Motor neuron (in vitro differentiated cells): ENCODE data around the gene GPR132. TPM values are rescaled to one million over a fixed set of nuclear protein-coding genes. Genes with fewer than 3 reads are reported as not detected.

Experiments
- ATAC-seq, 8 experiments: fragments of 200-7000 bp; cut with Tn5 transposase; replicated peaks in 6 of 8; 2 replicates each; pipeline ENCODE4 v1.8.0; 2021; ENCODE audit warnings: mild to moderate bottlenecking in 8 of 8, moderate library complexity in 8 of 8
- H3K27ac ChIP-seq, 2 donors: fragments of 250-450 bp; sonication (Bioruptor Pico); 2 replicates each; pipeline ENCODE4 v1.9.0; 2021; ENCODE audit warnings: antibody characterized with exemption in 2 of 2, mild to moderate bottlenecking in 2 of 2, moderate library complexity in 1 of 2
- H3K4me1 ChIP-seq, 2 donors: fragments of 250-450 bp; sonication (Bioruptor Pico); replicated peaks in 1 of 2; 2 replicates each; pipeline ENCODE4 v1.6.1; 2021; ENCODE audit warnings: antibody characterized with exemption in 2 of 2, mild to moderate bottlenecking in 2 of 2, moderate library complexity in 1 of 2
- H3K4me3 ChIP-seq, 5 donors: fragments of 250-450 bp; sonication (Bioruptor Pico); 2 replicates each; pipeline ENCODE4 v1.9.0; 2021; ENCODE audit warnings: antibody characterized with exemption in 5 of 5, mild to moderate bottlenecking in 5 of 5, moderate library complexity in 4 of 5
- WGBS, 10 experiments: fragments of 450-650 bp; shearing (Covaris generic); methylation state at CpG; one replicate each; pipeline ENCODE4 v1.0.0; 2022; 5-methylcytosine and 5-hydroxymethylcytosine counted together
- in situ Hi-C, 9 experiments: fragments of 400-800 bp; cut with MboI; loops; one replicate each; pipeline ENCODE4 v1.15.0; 2021; ENCODE audit warnings: low sequenced_read_pairs in 9 of 9, low pct_unique_long_range_greater_than_20kb in 2 of 9; ENCODE audit not compliant: unreplicated experiment in 9 of 9
- total RNA-seq, 8 experiments: library from RNA; unstranded; fragments of 300-600 nt; gene quantifications; 2 replicates each; pipeline versions ENCODE4 v1.2.3 to v1.2.4, GENCODE V29; 2022

The GPR132 gene
- total RNA-seq, 8 experiments from 2014 or later, result 0.46 to 0.66 (median 0.48) TPM; not detected in 4

GRCh38 chr14:105096206-105096875 is 31.1 kb upstream of the GPR132 start:
- H3K27ac ChIP-seq, result no peak overlapping the region
- ATAC-seq, result no peak
- 10 to 100% (median 55%) methylated on average over 1 to 5 of the region's 15 CpGs; no CpG with 5 or more reads in 4 of the 10 experiments for WGBS, 10 experiments
- H3K4me3 ChIP-seq, result no peak overlapping the region
- in situ Hi-C loops, result loop anchor here in 1 of 9 experiments (25.0 kb wide), 1 partner anchor 91 kb away; the partner anchor contains the start of gene NUDT14
- H3K4me1 ChIP-seq, result peaks cover 2 to 4% of the 10 kb centered on the region in 2 donors

GRCh38 chr14:105095236-105095805 is 30.1 kb upstream of the GPR132 start:
- no peak for ATAC-seq
- no peak overlapping the region for H3K4me3 ChIP-seq
- 80 to 98% (median 95%) methylated on average over 1 to 6 of the region's 7 CpGs; no CpG with 5 or more reads in 5 of the 10 experiments for WGBS, 10 experiments
- H3K4me1 ChIP-seq, result peaks cover 2 to 8% of the 10 kb centered on the region in 2 donors
- no peak overlapping the region for H3K27ac ChIP-seq
- in situ Hi-C loops, result loop anchor here in 1 of 9 experiments (25.0 kb wide), 1 partner anchor 92 kb away; the partner anchor contains the start of gene NUDT14

GRCh38 chr14:105094193-105094907 is 29.1 kb upstream of the GPR132 start:
- ATAC-seq, result no peak
- 49 to 89% (median 70%) methylated on average over 2 to 10 of the region's 14 CpGs; no CpG with 5 or more reads in 3 of the 10 experiments for whole genome bisulfite sequencing, 10 experiments

GRCh38 chr14:105093431-105094192 is 28.4 kb upstream of the GPR132 start:
- ATAC-seq, result peak; percentile 65 to 83 (median 79)
- Histone ChIP-seq H3K4me1 (peaks cover 2 to 15% of the 10 kb centered on the region in 2 donors), H3K4me3 (peak overlapping the region; percentile 34 to 55 (median 43)), H3K27ac (peak overlapping the region; percentile 4 to 83)
- in situ Hi-C loops, result loop anchor here in 1 of 9 experiments (25.0 kb wide), 1 partner anchor 94 kb away; the partner anchor contains the start of gene NUDT14
- WGBS, 10 experiments, result 0% methylated on average over 4 of the region's 76 CpGs; no CpG with 5 or more reads in 9 of the 10 experiments

More at GRCh38 chr14:105094193-105094907, 29.1 kb upstream of the GPR132 start:
- H3K27ac ChIP-seq, result peak overlapping the region in 1 of 2 donors; percentile 83
- peaks cover 2 to 11% of the 10 kb centered on the region in 2 donors for H3K4me1 ChIP-seq
- in situ Hi-C loops, result loop anchor here in 1 of 9 experiments (25.0 kb wide), 1 partner anchor 93 kb away; the partner anchor contains the start of gene NUDT14
- peak overlapping the region; percentile 34 to 55 (median 43) for H3K4me3 ChIP-seq

- no CpG with 5 or more reads among the region's 46 CpGs for WGBS, 10 experiments
- H3K27ac ChIP-seq, result peak overlapping the region; percentile 4 to 83
- peak overlapping the region; percentile 34 to 55 (median 43) for H3K4me3 ChIP-seq
- ATAC-seq, result peak; percentile 6 to 66 (median 53)
- in situ Hi-C loops, result loop anchor here in 1 of 9 experiments (25.0 kb wide), 1 partner anchor 94 kb away; the partner anchor contains the start of gene NUDT14
- H3K4me1 ChIP-seq, result peaks cover 8 to 21% of the 10 kb centered on the region in 2 donors
These were observed 27.8 kb upstream of the GPR132 start for GRCh38 chr14:105093038-105093430.

GRCh38 chr14:105092171-105093037 is 27.2 kb upstream of the GPR132 start:
- Histone ChIP-seq H3K27ac (peak overlapping the region in 1 of 2 donors; percentile 17), H3K4me1 (peaks cover 10 to 27% of the 10 kb centered on the region in 2 donors), H3K4me3 (peak overlapping the region; percentile 34 to 55 (median 43))
- ATAC-seq, result peak in 4 of 8 experiments; percentile 0 to 1 (median 0)
- 20 to 51% (median 40%) methylated on average over 1 to 2 of the region's 25 CpGs; no CpG with 5 or more reads in 7 of the 10 experiments for WGBS, 10 experiments
- in situ Hi-C loops, result loop anchor here in 1 of 9 experiments (25.0 kb wide), 1 partner anchor 95 kb away; the partner anchor contains the start of gene NUDT14

GRCh38 chr14:105091517-105092170 is 26.4 kb upstream of the GPR132 start:
- Histone ChIP-seq H3K27ac (no peak overlapping the region), H3K4me1 (peaks cover 10 to 28% of the 10 kb centered on the region in 2 donors), H3K4me3 (no peak overlapping the region)
- no peak for ATAC-seq
- in situ Hi-C loops, result loop anchor here in 1 of 9 experiments (25.0 kb wide), 1 partner anchor 96 kb away; the partner anchor contains the start of gene NUDT14
- WGBS, 10 experiments, result 20 to 93% methylated on average over 2 to 4 of the region's 19 CpGs; no CpG with 5 or more reads in 8 of the 10 experiments

GRCh38 chr14:105091054-105091516 is 25.9 kb upstream of the GPR132 start:
- H3K4me1 ChIP-seq, result peaks cover 10 to 32% of the 10 kb centered on the region in 2 donors
- no peak for ATAC-seq
- H3K4me3 ChIP-seq, result no peak overlapping the region
- no CpG with 5 or more reads among the region's 9 CpGs for WGBS, 10 experiments
- in situ Hi-C loops, result loop anchor here in 1 of 9 experiments (25.0 kb wide), 1 partner anchor 96 kb away; the partner anchor contains the start of gene NUDT14
- H3K27ac ChIP-seq, result no peak overlapping the region

- H3K4me1 ChIP-seq, result peaks cover 10 to 32% of the 10 kb centered on the region in 2 donors
- peak in 5 of 8 experiments; percentile 10 to 47 (median 17) for ATAC-seq
- WGBS, 10 experiments, result 0% methylated on average over 1 to 3 of the region's 7 CpGs; no CpG with 5 or more reads in 7 of the 10 experiments
- H3K4me3 ChIP-seq, result no peak overlapping the region
- in situ Hi-C loops, result loop anchor here in 1 of 9 experiments (25.0 kb wide), 1 partner anchor 97 kb away; the partner anchor contains the start of gene NUDT14
- no peak overlapping the region for H3K27ac ChIP-seq
These were observed 25.3 kb upstream of the GPR132 start for GRCh38 chr14:105090493-105091053.

- no peak for ATAC-seq
- 57 to 90% (median 76%) methylated on average over 2 to 3 of the region's 15 CpGs; no CpG with 5 or more reads in 6 of the 10 experiments for WGBS, 10 experiments
- in situ Hi-C loops, result loop anchor here in 1 of 9 experiments (25.0 kb wide), 1 partner anchor 97 kb away; the partner anchor contains the start of gene NUDT14
- H3K4me3 ChIP-seq, result no peak overlapping the region
- peaks cover 10 to 32% of the 10 kb centered on the region in 2 donors for H3K4me1 ChIP-seq
- H3K27ac ChIP-seq, result no peak overlapping the region
These were observed 24.7 kb upstream of the GPR132 start for GRCh38 chr14:105089746-105090492.
